ENCODE measurements around the gene ADGRB3. TPM values are rescaled to one million over a fixed set of nuclear protein-coding genes. Genes with fewer than 3 reads are reported as not detected.
"Not testable (repeated sequence)": the region's sequence is repeated elsewhere in the genome, so short reads cannot be mapped to it uniquely, and the experiment has no call there.

ADGRB3 gene
- total RNA-seq, 1 donor from 2014 or later = 2.7 TPM

- intact Hi-C loops (cut with DNase I) = no loop called here
- H3K27ac ChIP-seq = no peak overlapping the region
- no peak overlapping the region for H3K4me3 ChIP-seq
- H3K9me3 ChIP-seq = no peaks in the 10 kb centered on the region
- TF ChIP-seq POLR2A (IDR thresholded peaks at IDR 0.05) = no peak
- TF ChIP-seq POLR2AphosphoS5 (IDR thresholded peaks at IDR 0.05; ENCODE audit: insufficient read depth in 1 of 2, low read depth in 1 of 2) = no peak
- no peak for TF ChIP-seq CTCF (IDR thresholded peaks at IDR 0.05)
- no peaks in the 10 kb centered on the region for H3K4me1 ChIP-seq
- no peaks in the 10 kb centered on the region for H3K27me3 ChIP-seq
- DNase-seq (ENCODE audit: extremely low spot score in 2 of 2) = no peak
- no peaks in the 10 kb centered on the region for H3K36me3 ChIP-seq
These were observed 340.0 kb downstream of the ADGRB3 start for GRCh38 chr6:68975064-68975463.

GRCh38 chr6:68975816-68976215 lies 340.7 kb downstream of the ADGRB3 start:
- Histone ChIP-seq H3K27me3 (no peaks in the 10 kb centered on the region), H3K9me3 (no peaks in the 10 kb centered on the region), H3K4me3 (no peak overlapping the region), H3K4me1 (no peaks in the 10 kb centered on the region), H3K36me3 (no peaks in the 10 kb centered on the region), H3K27ac (no peak overlapping the region)
- TF ChIP-seq POLR2AphosphoS5 (IDR thresholded peaks at IDR 0.05; ENCODE audit: insufficient read depth in 1 of 2, low read depth in 1 of 2) = no peak
- TF ChIP-seq CTCF (IDR thresholded peaks at IDR 0.05) = no peak
- TF ChIP-seq POLR2A (IDR thresholded peaks at IDR 0.05) = no peak
- DNase-seq (ENCODE audit: extremely low spot score in 2 of 2) = no peak
- intact Hi-C loops (cut with DNase I) = no loop called here

- intact Hi-C loops (cut with DNase I) = no loop called here
- Histone ChIP-seq H3K27me3 (no peaks in the 10 kb centered on the region), H3K4me3 (no peak overlapping the region), H3K36me3 (no peaks in the 10 kb centered on the region), H3K9me3 (no peaks in the 10 kb centered on the region), H3K27ac (no peak overlapping the region), H3K4me1 (no peaks in the 10 kb centered on the region)
- DNase-seq (ENCODE audit: extremely low spot score in 2 of 2) = no peak
- no peak for TF ChIP-seq POLR2AphosphoS5 (IDR thresholded peaks at IDR 0.05; ENCODE audit: insufficient read depth in 1 of 2, low read depth in 1 of 2)
- TF ChIP-seq POLR2A (IDR thresholded peaks at IDR 0.05) = no peak
- no peak for TF ChIP-seq CTCF (IDR thresholded peaks at IDR 0.05)
These were observed 341.2 kb downstream of the ADGRB3 start for GRCh38 chr6:68976260-68976659.

- no peak for TF ChIP-seq POLR2A (IDR thresholded peaks at IDR 0.05)
- no peak for TF ChIP-seq POLR2AphosphoS5 (IDR thresholded peaks at IDR 0.05; ENCODE audit: insufficient read depth in 1 of 2, low read depth in 1 of 2)
- no peak for TF ChIP-seq CTCF (IDR thresholded peaks at IDR 0.05)
- no peak overlapping the region for H3K4me3 ChIP-seq
These were observed 343.3 kb downstream of the ADGRB3 start for GRCh38 chr6:68978411-68978810.

GRCh38 chr6:68981668-68982067 lies 346.6 kb downstream of the ADGRB3 start:
- DNase-seq (ENCODE audit: extremely low spot score in 2 of 2); H3K27ac ChIP-seq; H3K4me1 ChIP-seq; intact Hi-C loops (cut with DNase I); H3K9me3 ChIP-seq; H3K27me3 ChIP-seq; H3K4me3 ChIP-seq; H3K36me3 ChIP-seq: not testable (repeated sequence)

More at GRCh38 chr6:68978411-68978810, 343.3 kb downstream of the ADGRB3 start:
- intact Hi-C loops (cut with DNase I) = no loop called here
- DNase-seq (ENCODE audit: extremely low spot score in 2 of 2) = no peak
- H3K27ac ChIP-seq = no peak overlapping the region
- H3K4me1 ChIP-seq = no peaks in the 10 kb centered on the region
- no peaks in the 10 kb centered on the region for H3K9me3 ChIP-seq
- H3K36me3 ChIP-seq = no peaks in the 10 kb centered on the region
- H3K27me3 ChIP-seq = no peaks in the 10 kb centered on the region

GRCh38 chr6:68988698-68989097 lies 353.6 kb downstream of the ADGRB3 start:
- H3K4me3 ChIP-seq = no peak overlapping the region
- no peak for DNase-seq (ENCODE audit: extremely low spot score in 2 of 2)
- no peaks in the 10 kb centered on the region for H3K36me3 ChIP-seq
- H3K9me3 ChIP-seq = no peaks in the 10 kb centered on the region
- intact Hi-C loops (cut with DNase I) = no loop called here
- H3K27me3 ChIP-seq = no peaks in the 10 kb centered on the region
- TF ChIP-seq CTCF (IDR thresholded peaks at IDR 0.05) (no peak), POLR2A (IDR thresholded peaks at IDR 0.05) (no peak), POLR2AphosphoS5 (IDR thresholded peaks at IDR 0.05; ENCODE audit: insufficient read depth in 1 of 2, low read depth in 1 of 2) (no peak)
- no peak overlapping the region for H3K27ac ChIP-seq
- no peaks in the 10 kb centered on the region for H3K4me1 ChIP-seq
